Measurements from ENCODE around the gene AIRE.

Gene AIRE

DNA sequence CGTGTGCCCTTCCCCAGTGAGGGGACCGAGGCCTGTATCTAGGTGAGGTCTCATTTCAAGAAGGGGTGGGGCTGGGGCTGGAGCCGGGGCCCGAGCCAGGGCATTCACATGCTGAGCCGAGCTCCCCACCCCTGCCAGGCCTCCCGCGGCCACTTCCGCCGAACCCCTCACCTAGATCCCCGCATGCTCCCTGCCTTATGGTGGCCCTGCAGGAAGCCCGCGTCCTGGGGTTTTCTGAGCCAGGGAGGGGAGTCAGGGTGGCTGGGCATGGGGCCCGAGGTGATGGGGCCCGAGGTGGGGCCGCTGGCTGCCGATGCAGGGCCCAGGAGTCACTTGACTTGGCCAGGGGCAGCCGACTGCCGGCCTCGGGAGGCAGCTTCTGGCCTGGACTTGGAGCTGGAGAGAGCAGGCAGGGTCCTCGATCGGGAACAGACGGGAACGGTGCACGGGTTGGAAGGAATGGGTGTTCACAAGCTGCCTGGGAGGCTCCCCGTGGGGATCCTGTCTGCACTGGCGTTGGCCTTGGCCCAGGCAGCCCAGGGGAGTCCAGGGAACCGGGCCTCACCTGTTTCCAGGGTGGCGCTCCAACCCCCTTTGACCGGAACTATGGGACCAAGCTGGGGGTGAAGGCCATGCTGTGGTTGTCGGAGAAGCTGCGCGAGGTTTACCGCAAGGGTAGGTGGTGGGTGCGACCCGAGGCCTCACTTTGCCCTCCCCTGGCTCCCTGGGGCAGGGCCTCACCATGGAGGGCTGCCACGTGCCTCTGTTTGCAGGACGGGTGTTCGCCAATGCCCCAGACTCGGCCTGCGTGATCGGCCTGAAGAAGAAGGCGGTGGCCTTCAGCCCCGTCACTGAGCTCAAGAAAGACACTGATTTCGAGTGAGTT, 40.0 kb downstream of the AIRE start:
- in situ Hi-C loops (cut with MboI; ENCODE audit: low pct_unique_long_range_greater_than_20kb, low sequenced_read_pairs, unreplicated experiment), result loop anchor here (25.0 kb wide), 1 partner anchor 462 kb away; no protein-coding TSS in a partner anchor
- TF ChIP-seq, protein P1, sequence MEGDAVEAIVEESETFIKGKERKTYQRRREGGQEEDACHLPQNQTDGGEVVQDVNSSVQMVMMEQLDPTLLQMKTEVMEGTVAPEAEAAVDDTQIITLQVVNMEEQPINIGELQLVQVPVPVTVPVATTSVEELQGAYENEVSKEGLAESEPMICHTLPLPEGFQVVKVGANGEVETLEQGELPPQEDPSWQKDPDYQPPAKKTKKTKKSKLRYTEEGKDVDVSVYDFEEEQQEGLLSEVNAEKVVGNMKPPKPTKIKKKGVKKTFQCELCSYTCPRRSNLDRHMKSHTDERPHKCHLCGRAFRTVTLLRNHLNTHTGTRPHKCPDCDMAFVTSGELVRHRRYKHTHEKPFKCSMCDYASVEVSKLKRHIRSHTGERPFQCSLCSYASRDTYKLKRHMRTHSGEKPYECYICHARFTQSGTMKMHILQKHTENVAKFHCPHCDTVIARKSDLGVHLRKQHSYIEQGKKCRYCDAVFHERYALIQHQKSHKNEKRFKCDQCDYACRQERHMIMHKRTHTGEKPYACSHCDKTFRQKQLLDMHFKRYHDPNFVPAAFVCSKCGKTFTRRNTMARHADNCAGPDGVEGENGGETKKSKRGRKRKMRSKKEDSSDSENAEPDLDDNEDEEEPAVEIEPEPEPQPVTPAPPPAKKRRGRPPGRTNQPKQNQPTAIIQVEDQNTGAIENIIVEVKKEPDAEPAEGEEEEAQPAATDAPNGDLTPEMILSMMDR (IDR thresholded peaks at IDR 0.05; ENCODE audit: extremely low read depth, insufficient read depth, missing control alignments), result no peak
- DNase-seq (ENCODE audit: low spot score), result no peak

DNA sequence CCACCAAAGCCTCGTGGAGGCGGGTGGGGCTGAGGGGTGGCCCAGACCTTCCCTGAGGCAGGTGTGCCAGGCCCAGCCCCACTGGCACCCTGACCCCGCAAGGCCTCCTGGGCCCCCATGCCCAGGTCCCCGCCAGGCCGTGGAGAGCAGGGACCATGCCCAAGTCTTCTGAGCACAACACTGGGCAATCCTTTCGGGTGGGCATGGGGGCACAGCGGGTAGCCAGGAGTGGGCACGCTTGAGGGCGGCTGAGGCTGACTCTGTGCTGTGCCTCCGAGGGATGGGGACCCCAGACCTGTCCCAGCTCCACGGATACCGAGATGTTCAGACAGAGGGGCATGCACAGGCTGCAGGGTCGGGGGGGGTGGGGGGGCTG, 40.6 kb downstream of the AIRE start:
- TF ChIP-seq, protein P1 (IDR thresholded peaks at IDR 0.05; ENCODE audit: extremely low read depth, insufficient read depth, missing control alignments), result no peak
- in situ Hi-C loops (cut with MboI; ENCODE audit: low pct_unique_long_range_greater_than_20kb, low sequenced_read_pairs, unreplicated experiment), result loop anchor here (25.0 kb wide), 1 partner anchor 461 kb away; no protein-coding TSS in a partner anchor

DNA sequence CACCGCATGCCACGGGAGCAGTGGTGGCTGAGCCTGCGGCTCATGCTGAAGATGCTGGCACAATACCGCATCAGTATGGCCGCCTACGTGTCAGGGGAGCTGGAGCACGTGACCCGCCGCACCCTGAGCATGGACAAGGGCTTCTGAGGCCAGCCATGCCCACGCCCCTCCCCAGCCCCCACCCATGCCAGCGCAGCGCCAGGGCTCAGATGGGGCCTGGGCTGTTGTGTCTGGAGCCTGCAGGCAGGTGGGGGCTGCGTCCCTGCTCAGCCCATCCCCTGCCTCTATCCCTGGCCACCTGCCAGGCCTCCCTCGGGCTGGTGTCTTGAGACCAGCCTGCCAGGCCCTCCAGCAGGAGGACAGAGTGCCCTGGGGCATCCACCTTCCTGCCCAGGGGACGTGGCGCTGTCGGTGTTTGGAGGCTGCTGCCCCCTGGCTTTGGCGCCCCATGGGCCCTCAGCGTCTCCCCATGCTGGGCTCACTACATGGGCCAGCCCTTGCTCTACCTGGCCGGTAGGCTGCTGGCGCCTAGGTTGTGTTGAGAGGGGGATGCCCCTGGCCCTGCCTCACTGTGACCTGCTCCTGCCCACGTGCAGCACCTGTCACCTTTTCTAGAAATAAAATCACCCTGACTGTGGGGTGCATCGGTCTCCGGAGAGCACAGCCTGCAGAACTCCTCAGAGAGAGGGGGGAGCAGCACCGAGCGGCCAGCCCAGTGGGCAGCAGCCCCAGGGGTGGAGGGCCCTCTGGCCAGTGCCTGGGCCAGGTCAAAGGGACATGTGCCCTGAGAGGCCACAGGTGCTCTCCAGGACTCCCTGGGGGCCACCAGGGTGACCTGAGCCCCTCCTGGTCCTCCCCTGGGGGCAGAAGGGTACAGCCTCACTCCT, 41.3 kb downstream of the AIRE start:
- in situ Hi-C loops (cut with MboI; ENCODE audit: low pct_unique_long_range_greater_than_20kb, low sequenced_read_pairs, unreplicated experiment), result loop anchor here (25.0 kb wide), 1 partner anchor 460 kb away; no protein-coding TSS in a partner anchor
- DNase-seq (ENCODE audit: low spot score), result no peak
- TF ChIP-seq, protein P1 (IDR thresholded peaks at IDR 0.05; ENCODE audit: extremely low read depth, insufficient read depth, missing control alignments), result no peak

More for the DNA sequence above, 40.6 kb downstream of the AIRE start:
- DNase-seq (ENCODE audit: low spot score), result no peak

DNA sequence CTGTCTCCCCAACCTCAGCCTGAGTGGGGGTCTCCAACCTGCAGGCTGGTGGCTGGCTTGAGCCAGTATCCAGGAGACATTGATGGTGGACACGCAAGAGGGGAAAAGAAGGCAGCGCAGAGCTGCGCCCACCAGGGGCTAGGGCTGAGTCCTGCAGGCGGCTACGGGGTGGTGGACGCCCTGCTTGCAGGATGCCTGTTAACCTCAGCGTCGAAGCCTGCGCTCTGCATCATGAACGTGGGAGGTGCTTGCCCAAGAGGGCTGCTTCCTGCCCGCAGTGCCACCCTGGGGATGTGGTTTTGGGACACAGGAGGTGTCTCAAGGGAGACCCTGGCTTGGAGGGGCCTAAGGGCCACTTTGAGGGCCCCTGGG, 41.9 kb downstream of the AIRE start:
- TF ChIP-seq, protein P1 (IDR thresholded peaks at IDR 0.05; ENCODE audit: extremely low read depth, insufficient read depth, missing control alignments), result no peak
- in situ Hi-C loops (cut with MboI; ENCODE audit: low pct_unique_long_range_greater_than_20kb, low sequenced_read_pairs, unreplicated experiment), result loop anchor here (25.0 kb wide), 1 partner anchor 460 kb away; no protein-coding TSS in a partner anchor

DNA sequence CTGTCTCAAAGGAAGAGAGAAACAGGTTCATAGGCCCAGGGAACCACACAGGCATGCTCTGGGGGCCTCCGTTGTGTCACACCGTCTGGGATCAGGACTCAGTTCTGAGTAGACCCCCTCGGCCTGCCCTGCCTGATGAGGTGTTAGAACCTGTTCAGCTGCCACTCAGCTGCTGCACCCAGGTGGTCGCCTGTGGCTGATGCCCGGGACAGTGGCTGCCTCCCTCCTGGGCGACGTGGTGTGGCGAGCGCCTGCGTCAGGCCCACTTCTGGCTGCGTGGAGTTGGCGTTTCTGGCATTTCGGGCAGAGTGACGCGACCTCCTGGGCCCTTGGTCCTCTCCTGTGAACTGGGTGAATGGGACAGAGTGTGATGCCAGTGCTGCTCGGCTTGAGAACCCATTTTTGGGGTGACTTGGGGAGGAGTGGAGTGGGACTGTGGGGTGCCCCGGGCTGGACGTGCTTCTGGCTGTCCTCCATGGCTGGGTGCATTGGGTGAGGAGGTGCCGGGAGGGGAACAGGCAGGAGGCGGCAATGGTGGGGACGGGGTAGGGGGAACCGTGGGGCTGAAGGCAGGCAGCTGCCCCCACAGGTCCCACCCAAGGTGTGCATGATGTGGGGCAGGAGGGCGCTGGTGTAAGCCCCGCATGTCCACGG, 42.7 kb downstream of the AIRE start:
- TF ChIP-seq, protein P1 (IDR thresholded peaks at IDR 0.05; ENCODE audit: extremely low read depth, insufficient read depth, missing control alignments), result no peak
- no peak for DNase-seq (ENCODE audit: low spot score)
- in situ Hi-C loops (cut with MboI; ENCODE audit: low pct_unique_long_range_greater_than_20kb, low sequenced_read_pairs, unreplicated experiment), result loop anchor here (25.0 kb wide), 1 partner anchor 459 kb away; no protein-coding TSS in a partner anchor

More for the DNA sequence above, 41.9 kb downstream of the AIRE start:
- no peak for DNase-seq (ENCODE audit: low spot score)

Data from GM13977 (cell line).